ENCODE measurements around the gene CEP112. TPM values are rescaled to one million over a fixed set of nuclear protein-coding genes. Genes with fewer than 3 reads are reported as not detected.

CEP112 gene
- total and polyA plus RNA-seq, 2 of the 8 experiments (the other 6 are each of a cell fraction or from before 2014, with no cell fraction given) = 0.62 to 3.1 TPM

GRCh38 chr17:65900216-65900615, 291.7 kb downstream of the CEP112 start:
- H3K9me3 ChIP-seq (ENCODE audit: insufficient read depth in 2 of 2, low read depth in 1 of 2, low read length in 1 of 2) = no peaks in the 10 kb centered on the region
- no peak overlapping the region for H4K91ac ChIP-seq (replicated peaks; ENCODE audit: insufficient read length, low read length)
- H3K27ac ChIP-seq (ENCODE audit: low read depth, low read length) = no peak overlapping the region
- H2AFZ ChIP-seq (ENCODE audit: low read length) = no peak overlapping the region
- no peak for FAIRE-seq
- H3K9ac ChIP-seq (replicated peaks in 1 of 4; ENCODE audit: extremely low read depth in 1 of 4, low read depth in 3 of 4, low read length in 3 of 4) = no peak overlapping the region
- no peak overlapping the region for H3K14ac ChIP-seq (ENCODE audit: insufficient read length)
- no peaks in the 10 kb centered on the region for H4K20me1 ChIP-seq (replicated peaks in 1 of 2; ENCODE audit: control insufficient read depth in 1 of 2, insufficient read depth in 2 of 2, low read length in 2 of 2)
- H3K36me3 ChIP-seq (ENCODE audit: control insufficient read depth in 2 of 4, insufficient read depth in 4 of 4, low read length in 3 of 4) = no peaks in the 10 kb centered on the region
- no peak overlapping the region for H3K4ac ChIP-seq (replicated peaks; ENCODE audit: insufficient read length, low read depth, low read length)
- ChIA-PET POLR2A (ENCODE audit: partially characterized antibody) (no interaction called here), CTCF (ENCODE audit: partially characterized antibody) (no interaction called here)
- H3K23me2 ChIP-seq (ENCODE audit: low read depth, low read length) = no peaks in the 10 kb centered on the region
- no peaks in the 10 kb centered on the region for H3K79me2 ChIP-seq (ENCODE audit: control insufficient read depth in 1 of 2, insufficient read depth in 2 of 2, low read length in 2 of 2)
- H2BK5ac ChIP-seq (ENCODE audit: low read depth, low read length) = no peak overlapping the region
- H3K4me1 ChIP-seq (replicated peaks in 1 of 4; ENCODE audit: control insufficient read depth in 3 of 4, insufficient read depth in 4 of 4, low read length in 3 of 4) = 0 out of 7 replicates have a peak, but pooled peaks cover 0 to 2% (median under 1%) of the 10 kb centered on the region in 4 experiments
- H4K5ac ChIP-seq (ENCODE audit: insufficient read length, low read depth, low read length) = no peak overlapping the region
- TF ChIP-seq CREB1 (IDR thresholded peaks at IDR 0.05) (no peak), POLR2A (IDR thresholded peaks at IDR 0.05; ENCODE audit: control extremely low read depth in 1 of 2, low read depth in 2 of 2, low read length in 2 of 2) (no peak), CHD1 (IDR thresholded peaks at IDR 0.05; ENCODE audit: low read depth, low read length) (no peak), RXRA (IDR thresholded peaks at IDR 0.05; ENCODE audit: insufficient read depth, low read depth, low read length) (no peak), CBX5 (IDR thresholded peaks at IDR 0.05; ENCODE audit: low read depth, low read length) (no peak), MAX (IDR thresholded peaks at IDR 0.05) (no peak), KDM5A (IDR thresholded peaks at IDR 0.05; ENCODE audit: low read length) (no peak), EZH2 (IDR thresholded peaks at IDR 0.05; ENCODE audit: low read depth, low read length, severe bottlenecking) (no peak), YY1 (IDR thresholded peaks at IDR 0.05; ENCODE audit: low read depth, low read length) (no peak), SP4 (IDR thresholded peaks at IDR 0.05; ENCODE audit: low read length) (no peak), KDM4A (IDR thresholded peaks at IDR 0.05; ENCODE audit: low read depth, low read length, severe bottlenecking) (no peak), POU5F1 (IDR thresholded peaks at IDR 0.05; ENCODE audit: low read depth, low read length) (no peak), GTF2F1 (IDR thresholded peaks at IDR 0.05; ENCODE audit: borderline replicate concordance, low read depth, low read length) (no peak), FOSL1 (IDR thresholded peaks at IDR 0.05; ENCODE audit: insufficient read depth, low read depth, low read length) (no peak)
- H3K27me3 ChIP-seq (replicated peaks in 1 of 4; ENCODE audit: control insufficient read depth in 3 of 4, extremely low read depth in 1 of 4, insufficient read depth in 3 of 4, low read length in 3 of 4) = no peaks in the 10 kb centered on the region
- H2BK120ac ChIP-seq (replicated peaks; ENCODE audit: low read depth, low read length) = no peak overlapping the region
- no peak overlapping the region for H3K56ac ChIP-seq (replicated peaks; ENCODE audit: insufficient read length, low read depth, low read length)
- H3K18ac ChIP-seq (ENCODE audit: extremely low read depth, low read length) = no peak overlapping the region
- no peak overlapping the region for H3K4me3 ChIP-seq (ENCODE audit: extremely low read depth in 1 of 4, insufficient read depth in 2 of 4, low read depth in 3 of 4, low read length in 4 of 4)
- 91% methylated on average over 6 of the region's 6 CpGs; no CpG with 5 or more reads in 1 of the 2 experiments for WGBS, 2 experiments (ENCODE audit: extremely low coverage in 1 of 2, insufficient coverage in 1 of 2, insufficient read length in 1 of 2, insufficient replicate concordance in 2 of 2, low coverage in 1 of 2, low lambda C conversion rate in 2 of 2, missing lambda C conversion rate in 1 of 2)
- no peak overlapping the region for H2BK15ac ChIP-seq (ENCODE audit: low read length)
- H2AK5ac ChIP-seq (ENCODE audit: low read depth, low read length) = no peak overlapping the region
- no peak overlapping the region for H4K8ac ChIP-seq (ENCODE audit: extremely low read depth, insufficient read depth, low read length)
- no peaks in the 10 kb centered on the region for H3K79me1 ChIP-seq (ENCODE audit: low read depth, low read length)
- no peak overlapping the region for H3K23ac ChIP-seq (ENCODE audit: insufficient read length)
- no peak overlapping the region for H2BK12ac ChIP-seq (ENCODE audit: low read depth, low read length)
- H2BK20ac ChIP-seq (ENCODE audit: low read length) = no peak overlapping the region
- no peak overlapping the region for H3K4me2 ChIP-seq (ENCODE audit: insufficient read depth in 1 of 2, low read depth in 2 of 2, low read length in 2 of 2)
- DNase-seq (ENCODE audit: low read depth in 1 of 2, low spot score in 2 of 2) = no peak

All from H1 (cell line).